Liver (tissue), 2 donors: Measurements from ENCODE around the gene MYCBPAP.
"Not testable (repeated sequence)": the region's sequence is repeated elsewhere in the genome, so short reads cannot be mapped to it uniquely, and the experiment has no call there.

Source experiments
- TF ChIP-seq, protein P1 (sequence below): IDR thresholded peaks from 2 replicates; pipeline ENCODE4 v1.6.1; 2016; ENCODE audit warnings: antibody characterized with exemption
- TF ChIP-seq, protein P2 (sequence below): fragments of 150-350 bp; IDR thresholded peaks from 2 replicates; pipeline ENCODE4 v1.5.1; 2017; ENCODE audit warnings: improper control_type of control experiment, low read depth, low read length; ENCODE audit not compliant: missing input control
- donor health status: healthy.

DNA sequence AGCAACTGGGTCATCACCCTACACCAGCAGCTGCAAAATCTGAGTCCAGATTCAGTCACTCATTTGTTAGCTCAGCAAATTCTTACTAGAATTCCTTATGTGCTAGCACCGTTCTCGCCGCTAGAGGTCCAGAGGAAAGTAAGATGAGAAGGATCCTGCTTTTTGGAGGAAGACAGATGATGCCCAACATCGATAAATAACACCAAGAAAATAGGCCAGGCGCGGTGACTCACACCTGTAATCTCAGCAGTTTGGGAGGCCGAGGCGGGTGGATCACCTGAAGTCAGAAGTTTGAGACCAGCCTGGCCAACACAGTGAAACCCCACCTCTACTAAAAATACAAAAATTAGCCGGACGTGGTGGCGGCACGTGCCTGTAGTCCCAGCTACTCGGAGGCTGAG, 35.5 kb upstream of the MYCBPAP start:
- TF ChIP-seq, protein P1, sequence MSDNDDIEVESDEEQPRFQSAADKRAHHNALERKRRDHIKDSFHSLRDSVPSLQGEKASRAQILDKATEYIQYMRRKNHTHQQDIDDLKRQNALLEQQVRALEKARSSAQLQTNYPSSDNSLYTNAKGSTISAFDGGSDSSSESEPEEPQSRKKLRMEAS = not testable (repeated sequence)
- TF ChIP-seq, protein P2, sequence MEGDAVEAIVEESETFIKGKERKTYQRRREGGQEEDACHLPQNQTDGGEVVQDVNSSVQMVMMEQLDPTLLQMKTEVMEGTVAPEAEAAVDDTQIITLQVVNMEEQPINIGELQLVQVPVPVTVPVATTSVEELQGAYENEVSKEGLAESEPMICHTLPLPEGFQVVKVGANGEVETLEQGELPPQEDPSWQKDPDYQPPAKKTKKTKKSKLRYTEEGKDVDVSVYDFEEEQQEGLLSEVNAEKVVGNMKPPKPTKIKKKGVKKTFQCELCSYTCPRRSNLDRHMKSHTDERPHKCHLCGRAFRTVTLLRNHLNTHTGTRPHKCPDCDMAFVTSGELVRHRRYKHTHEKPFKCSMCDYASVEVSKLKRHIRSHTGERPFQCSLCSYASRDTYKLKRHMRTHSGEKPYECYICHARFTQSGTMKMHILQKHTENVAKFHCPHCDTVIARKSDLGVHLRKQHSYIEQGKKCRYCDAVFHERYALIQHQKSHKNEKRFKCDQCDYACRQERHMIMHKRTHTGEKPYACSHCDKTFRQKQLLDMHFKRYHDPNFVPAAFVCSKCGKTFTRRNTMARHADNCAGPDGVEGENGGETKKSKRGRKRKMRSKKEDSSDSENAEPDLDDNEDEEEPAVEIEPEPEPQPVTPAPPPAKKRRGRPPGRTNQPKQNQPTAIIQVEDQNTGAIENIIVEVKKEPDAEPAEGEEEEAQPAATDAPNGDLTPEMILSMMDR = not testable (repeated sequence)
